OCI-LY1 (cell line): ENCODE measurements around the gene TNFRSF1A.

Source experiments
- CTCF ChIP-seq: fragments of 200-600 bp; sonication (generic), shearing (Covaris generic); IDR thresholded peaks from 2 replicates; pipeline ENCODE4 v1.5.1; 2017; ENCODE audit warnings: mild to moderate bottlenecking, antibody characterized with exemption, low read length, moderate library complexity, mixed read lengths
- EZH2 ChIP-seq: fragments of 200-600 bp; sonication (generic), shearing (Covaris generic); IDR thresholded peaks from 2 replicates; pipeline ENCODE4 v1.8.0; 2017; ENCODE audit warnings: borderline replicate concordance, mixed run types, mild to moderate bottlenecking, antibody characterized with exemption, low read length, moderate library complexity, mixed read lengths

DNA sequence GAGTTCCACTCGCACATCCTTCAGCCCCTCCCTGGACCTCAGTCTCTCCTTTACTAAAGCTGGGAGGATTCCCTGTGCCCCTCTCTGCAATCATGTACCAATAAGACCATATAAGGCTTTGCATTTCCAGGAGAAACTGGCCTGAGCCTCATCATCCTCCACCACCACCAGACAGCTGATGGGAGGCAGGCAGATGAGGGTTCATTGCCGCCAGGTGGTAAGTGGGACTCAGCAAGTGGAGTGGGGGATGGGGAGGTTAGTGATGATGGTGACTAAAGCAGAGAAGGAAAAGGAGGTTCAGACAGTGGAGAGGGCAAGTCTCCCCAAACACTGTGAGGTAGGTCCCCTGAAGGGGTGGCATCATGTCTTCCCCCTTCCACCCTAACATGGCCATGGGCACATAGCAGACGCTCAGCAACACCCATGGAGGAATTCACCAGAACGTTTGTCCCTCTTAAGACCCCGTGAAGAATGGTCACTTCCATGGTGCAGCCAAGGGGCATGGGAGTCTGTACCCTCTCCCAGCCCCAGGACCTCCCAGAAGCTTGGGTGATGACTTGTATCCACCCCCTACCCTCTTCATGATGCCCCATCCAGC lies 4.5 kb upstream of the TNFRSF1A start:
- TF ChIP-seq CTCF (no peak), EZH2 (no peak)
